ENCODE results near the gene THSD7A.

DNA sequence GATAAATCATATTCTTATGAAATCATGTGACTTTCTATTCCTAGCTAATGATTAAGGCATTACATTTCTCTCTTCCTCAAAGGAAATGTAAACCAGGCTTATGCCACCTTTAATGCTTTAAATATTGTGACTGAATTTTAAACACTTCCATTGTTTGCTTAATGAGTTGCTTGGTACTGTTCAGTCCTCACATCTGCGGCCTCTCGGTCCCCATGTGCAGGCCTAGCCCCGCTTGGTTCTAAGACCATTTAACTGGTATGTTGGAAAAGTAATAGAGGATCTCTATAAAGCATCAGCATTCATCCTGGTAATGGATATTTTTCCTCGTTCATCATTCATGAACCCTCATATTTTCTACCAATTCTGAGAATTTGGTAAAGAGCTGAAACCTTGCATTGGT lies 27.4 kb downstream of the THSD7A start:
- TF ChIP-seq, protein P1, sequence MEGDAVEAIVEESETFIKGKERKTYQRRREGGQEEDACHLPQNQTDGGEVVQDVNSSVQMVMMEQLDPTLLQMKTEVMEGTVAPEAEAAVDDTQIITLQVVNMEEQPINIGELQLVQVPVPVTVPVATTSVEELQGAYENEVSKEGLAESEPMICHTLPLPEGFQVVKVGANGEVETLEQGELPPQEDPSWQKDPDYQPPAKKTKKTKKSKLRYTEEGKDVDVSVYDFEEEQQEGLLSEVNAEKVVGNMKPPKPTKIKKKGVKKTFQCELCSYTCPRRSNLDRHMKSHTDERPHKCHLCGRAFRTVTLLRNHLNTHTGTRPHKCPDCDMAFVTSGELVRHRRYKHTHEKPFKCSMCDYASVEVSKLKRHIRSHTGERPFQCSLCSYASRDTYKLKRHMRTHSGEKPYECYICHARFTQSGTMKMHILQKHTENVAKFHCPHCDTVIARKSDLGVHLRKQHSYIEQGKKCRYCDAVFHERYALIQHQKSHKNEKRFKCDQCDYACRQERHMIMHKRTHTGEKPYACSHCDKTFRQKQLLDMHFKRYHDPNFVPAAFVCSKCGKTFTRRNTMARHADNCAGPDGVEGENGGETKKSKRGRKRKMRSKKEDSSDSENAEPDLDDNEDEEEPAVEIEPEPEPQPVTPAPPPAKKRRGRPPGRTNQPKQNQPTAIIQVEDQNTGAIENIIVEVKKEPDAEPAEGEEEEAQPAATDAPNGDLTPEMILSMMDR (IDR thresholded peaks at IDR 0.05): no peak
- TF ChIP-seq POLR2AphosphoS5 (IDR thresholded peaks at IDR 0.05): no peak

Data from breast epithelium (tissue), 3 donors.